HCT116 (cell line): Measurements from ENCODE around the gene OGDHL. TPM values are rescaled to one million over a fixed set of nuclear protein-coding genes. Genes with fewer than 3 reads are reported as not detected.

Source experiments
- ATAC-seq: fragments of 200-7000 bp; cut with Tn5 transposase; 2 replicates; pipeline ENCODE4 v1.9.1; 2020; ENCODE audit warnings: mild to moderate bottlenecking, moderate library complexity
- BruUV-seq: library from RNA; stranded (reverse); fragments of 400-500 nt; replicated peaks from 2 replicates; lab custom pipeline; 2021; lab: Mats Ljungman, UMichigan
- CTCF ChIA-PET: fragments of 300-600 bp; sonication (Branson Sonifier 250); formaldehyde crosslinking; loops from one replicate; lab custom pipeline; 2021; ENCODE audit warnings: antibody characterized with exemption; lab: Charles Lee
- POLR2A ChIA-PET: fragments of 300-600, 350-600 bp; sonication (Branson Sonifier 250); formaldehyde crosslinking; loops from one replicate; lab custom pipeline; 2021; ENCODE audit warnings: antibody characterized with exemption; lab: Charles Lee
- RAD21 ChIA-PET, 2 experiments: fragments of 300-600 bp; sonication (Branson Sonifier 250); formaldehyde crosslinking; loops; one replicate each; lab custom pipeline; 2023; ENCODE audit warnings: low total read pairs in 2 of 2; ENCODE audit not compliant: uncharacterized antibody in 2 of 2, unreplicated experiment in 2 of 2, low non-redundant PET in 1 of 2; lab: Charles Lee
- DNase-seq: peaks from one replicate; pipeline ENCODE4 v3.0.0-alpha.2; 2010; ENCODE audit warnings: low read depth, low spot score
- H2AFZ ChIP-seq: fragments of 200-600 bp; shearing (Covaris generic), sonication (generic); 2 replicates; pipeline ENCODE4 v1.6.1; 2017; ENCODE audit warnings: low read depth, mixed run types, mixed read lengths, antibody characterized with exemption, low read length; ENCODE audit not compliant: poor library complexity, severe bottlenecking
- H3K27ac ChIP-seq: 2 replicates; pipeline ENCODE4 v1.5.1; 2012; ENCODE audit warnings: low read depth, low read length
- H3K27me3 ChIP-seq: fragments of 200-600 bp; sonication (generic); 2 replicates; pipeline ENCODE4 v1.6.1; 2016; ENCODE audit warnings: mixed run types, low read length, mixed read lengths; ENCODE audit not compliant: insufficient read depth
- H3K36me3 ChIP-seq, 2 experiments: fragments of 200-500 bp in 1 of 2; fragments of 200-600 bp in 1 of 2; sonication (Bioruptor generic) in 1 of 2; sonication (generic) in 1 of 2; 2 replicates each; pipeline versions ENCODE4 v1.5.1 to v1.6.1; 2014 to 2016; ENCODE audit warnings: low read length in 2 of 2, inconsistent platforms in 1 of 2, mixed read lengths in 1 of 2, mixed run types in 1 of 2; ENCODE audit not compliant: insufficient read depth in 2 of 2, control insufficient read depth in 1 of 2
- H3K4me1 ChIP-seq, 2 experiments: fragments of 200-600 bp in 1 of 2; sonication (generic) in 1 of 2; 2 replicates each; pipeline versions ENCODE4 v1.5.1 to v1.6.1; 2012 to 2017; ENCODE audit warnings: low read length in 2 of 2, inconsistent platforms in 1 of 2, mild to moderate bottlenecking in 1 of 2, mixed read lengths in 1 of 2, mixed run types in 1 of 2, moderate library complexity in 1 of 2; ENCODE audit not compliant: insufficient read depth in 2 of 2, control insufficient read depth in 1 of 2
- H3K4me2 ChIP-seq: fragments of 200-600 bp; sonication (generic); 2 replicates; pipeline ENCODE4 v1.6.1; 2017; ENCODE audit warnings: mixed run types, low read length, mixed read lengths
- H3K4me3 ChIP-seq, 2 experiments: fragments of 200-600 bp in 1 of 2; sonication (generic) in 1 of 2; replicated peaks in 1 of 2; 2 replicates each; pipeline ENCODE4 v1.5.1; 2011 to 2016; ENCODE audit warnings: low read length in 2 of 2, control low read depth in 1 of 2, low read depth in 1 of 2, mild to moderate bottlenecking in 1 of 2, mixed read lengths in 1 of 2, mixed run types in 1 of 2
- H3K79me2 ChIP-seq: fragments of 200-600 bp; sonication (generic); 2 replicates; pipeline ENCODE4 v1.6.1; 2017; ENCODE audit warnings: mild to moderate bottlenecking, mixed run types, low read length, moderate library complexity, mixed read lengths; ENCODE audit not compliant: insufficient read depth
- H3K9ac ChIP-seq: fragments of 200-600 bp; sonication (generic); 2 replicates; pipeline ENCODE4 v1.6.1; 2016; ENCODE audit warnings: low read length, mixed read lengths
- H3K9me2 ChIP-seq: fragments of 200-600 bp; sonication (generic), shearing (Covaris generic); 2 replicates; pipeline ENCODE4 v1.6.1; 2017; ENCODE audit warnings: mixed run types, mild to moderate bottlenecking, moderate library complexity; ENCODE audit not compliant: insufficient read depth
- H3K9me3 ChIP-seq, 2 experiments: fragments of 200-500 bp in 1 of 2; fragments of 200-600 bp in 1 of 2; sonication (Bioruptor generic) in 1 of 2; sonication (generic) in 1 of 2; 2 replicates each; pipeline ENCODE4 v1.6.1; 2014 to 2017; ENCODE audit warnings: low read length in 2 of 2, mixed read lengths in 2 of 2, inconsistent platforms in 1 of 2, low read depth in 1 of 2, mild to moderate bottlenecking in 1 of 2, mixed run types in 1 of 2, moderate library complexity in 1 of 2; ENCODE audit not compliant: control insufficient read depth in 1 of 2, insufficient read depth in 1 of 2
- H4K20me1 ChIP-seq: fragments of 200-600 bp; sonication (generic), shearing (Covaris generic); 2 replicates; pipeline ENCODE4 v1.6.1; 2017; ENCODE audit warnings: mixed run types, mild to moderate bottlenecking, moderate library complexity; ENCODE audit not compliant: insufficient read depth
- CBX3 ChIP-seq: IDR thresholded peaks from 2 replicates; pipeline ENCODE4 v1.6.1; 2012; ENCODE audit warnings: low read depth
- CEBPB ChIP-seq: IDR thresholded peaks from 2 replicates; pipeline ENCODE4 v1.6.1; 2012; ENCODE audit warnings: low read depth
- EZH2phosphoT487 ChIP-seq: fragments of 200-600 bp; IDR thresholded peaks from 2 replicates; pipeline ENCODE4 v1.6.1; 2018; ENCODE audit warnings: antibody characterized with exemption, borderline replicate concordance
- MAX ChIP-seq: IDR thresholded peaks from 2 replicates; pipeline ENCODE4 v1.6.1; 2012
- POLR2A ChIP-seq: IDR thresholded peaks from 2 replicates; pipeline ENCODE4 v1.7.0; 2011; ENCODE audit warnings: borderline replicate concordance; ENCODE audit not compliant: insufficient read depth, insufficient read length; ENCODE audit errors: extremely low read depth
- POLR2AphosphoS5 ChIP-seq: IDR thresholded peaks from 2 replicates; pipeline ENCODE4 v1.6.1; 2011; ENCODE audit warnings: mild to moderate bottlenecking, low read depth, low read length, moderate library complexity
- RAD21 ChIP-seq: IDR thresholded peaks from 2 replicates; pipeline ENCODE4 v1.6.1; 2012; ENCODE audit warnings: low read depth, mild to moderate bottlenecking
- REST ChIP-seq: IDR thresholded peaks from 2 replicates; pipeline ENCODE4 v1.6.1; 2012; ENCODE audit warnings: low read depth
- SIN3A ChIP-seq: IDR thresholded peaks from 2 replicates; pipeline ENCODE4 v1.6.1; 2012; ENCODE audit warnings: low read depth
- ZFX ChIP-seq: fragments of 450-650 bp; IDR thresholded peaks from 2 replicates; pipeline ENCODE4 v1.6.1; 2017
- ZNF274 ChIP-seq: fragments of 200-500 bp; sonication (Bioruptor generic); IDR thresholded peaks from 2 replicates; pipeline ENCODE4 v1.6.1; 2014; ENCODE audit warnings: mild to moderate bottlenecking, low read depth, low read length, inconsistent platforms
- intact Hi-C: fragments of 100-400 bp; cut with micrococcal nuclease; formaldehyde crosslinking; loops from 2 replicates; pipeline ENCODE4 v1.10.0; 2022
- total RNA-seq: library from RNA; stranded (reverse); gene quantifications from one replicate; pipeline ENCODE4 v1.2.1, GENCODE V29; 2021; ENCODE audit not compliant: unreplicated experiment

OGDHL gene
- total RNA-seq, 1 experiment from 2014 or later, result 16.3 TPM

- Histone ChIP-seq H3K79me2 (no peaks in the 10 kb centered on the region), H3K27ac (no peak overlapping the region), H3K27me3 (peaks cover 9% of the 10 kb centered on the region; the same call in 1 of the 2 replicates), H3K36me3 (no peaks in the 10 kb centered on the region), H3K9ac (no peak overlapping the region), H3K4me1 (no peaks in the 10 kb centered on the region), H3K4me3 (no peak overlapping the region), H2AFZ (no peak overlapping the region), H4K20me1 (no peaks in the 10 kb centered on the region), H3K9me2 (no peaks in the 10 kb centered on the region), H3K9me3 (no peaks in the 10 kb centered on the region), H3K4me2 (no peak overlapping the region)
- ChIA-PET RAD21 (no interaction called here), POLR2A (no interaction called here), CTCF (no interaction called here)
- ATAC-seq (no peak), DNase-seq (no peak)
- no TSS peak for BruUV-seq
- TF ChIP-seq MAX (no peak), POLR2A (no peak), POLR2AphosphoS5 (no peak), RAD21 (no peak), SIN3A (no peak), CBX3 (no peak), ZFX (no peak), ZNF274 (no peak), REST (no peak), CEBPB (no peak), EZH2phosphoT487 (no peak)
- intact Hi-C loops, result no loop called here
Observed at GRCh38 chr10:49768329-49768728, 6.2 kb upstream of the OGDHL start.
